Neural progenitor cell (in vitro differentiated cells): Measurements from ENCODE around the gene OLFM3. TPM values are rescaled to one million over a fixed set of nuclear protein-coding genes. Genes with fewer than 3 reads are reported as not detected.

ENCODE experiments used
- DNase-seq: peaks from one replicate; pipeline ENCODE4 v3.0.0-alpha.2; 2016; ENCODE audit warnings: low spot score
- H2AFZ ChIP-seq: fragments of 200-600 bp; sonication (generic); replicated peaks from 2 replicates; pipeline ENCODE4 v1.6.1; 2016; ENCODE audit warnings: antibody characterized with exemption
- H3F3A ChIP-seq: fragments of 200-600 bp; sonication (generic); 2 replicates; pipeline ENCODE4 v1.6.1; 2016; ENCODE audit warnings: antibody characterized with exemption, low read depth
- H3K27ac ChIP-seq: fragments of 200-600 bp; sonication (generic); 2 replicates; pipeline ENCODE4 v1.5.1; 2016; ENCODE audit warnings: mild to moderate bottlenecking
- H3K27me3 ChIP-seq: fragments of 200-600 bp; sonication (generic); 2 replicates; pipeline ENCODE4 v1.6.1; 2016; ENCODE audit warnings: mild to moderate bottlenecking, moderate library complexity
- H3K36me3 ChIP-seq: fragments of 200-600 bp; sonication (generic); 2 replicates; pipeline ENCODE4 v1.5.1; 2016
- H3K4me1 ChIP-seq: fragments of 200-600 bp; sonication (generic); 2 replicates; pipeline ENCODE4 v1.6.1; 2016; ENCODE audit warnings: mixed run types
- H3K4me2 ChIP-seq: fragments of 200-600 bp; sonication (generic); 2 replicates; pipeline ENCODE4 v1.6.1; 2016
- H3K4me3 ChIP-seq: fragments of 200-600 bp; sonication (generic); 2 replicates; pipeline ENCODE4 v1.5.1; 2016
- H3K79me2 ChIP-seq: fragments of 200-600 bp; sonication (generic); 2 replicates; pipeline ENCODE4 v1.6.1; 2016; ENCODE audit warnings: low read depth
- H3K9ac ChIP-seq: fragments of 200-600 bp; sonication (generic); 2 replicates; pipeline ENCODE4 v1.6.1; 2016
- H3K9me3 ChIP-seq: fragments of 200-600 bp; sonication (generic); 2 replicates; pipeline ENCODE4 v1.5.1; 2016; ENCODE audit warnings: low read depth
- H4K20me1 ChIP-seq: fragments of 200-600 bp; sonication (generic); 2 replicates; pipeline ENCODE4 v1.6.1; 2016; ENCODE audit warnings: low read depth
- H3K27ac Mint-ChIP-seq: 3 replicates; pipeline ENCODE4 v1.8.0; 2021; ENCODE audit warnings: mixed read lengths
- H3K27me3 Mint-ChIP-seq: 2 replicates; pipeline ENCODE4 v1.8.0; 2022; ENCODE audit warnings: low read depth, mild to moderate bottlenecking, inconsistent platforms, moderate library complexity, mixed read lengths; ENCODE audit not compliant: insufficient read depth
- H3K36me3 Mint-ChIP-seq: 3 replicates; pipeline ENCODE4 v1.8.0; 2021; ENCODE audit warnings: mixed read lengths
- H3K4me1 Mint-ChIP-seq: 3 replicates; pipeline ENCODE4 v1.8.0; 2021; ENCODE audit warnings: mixed read lengths
- H3K4me3 Mint-ChIP-seq: 3 replicates; pipeline ENCODE4 v1.8.0; 2021; ENCODE audit warnings: mild to moderate bottlenecking, moderate library complexity, mixed read lengths
- H3K9me3 Mint-ChIP-seq: 3 replicates; pipeline ENCODE4 v1.8.0; 2020; ENCODE audit warnings: mixed read lengths
- EZH2 ChIP-seq: fragments of 200-600 bp; sonication (generic); IDR thresholded peaks from 2 replicates; pipeline ENCODE4 v1.6.1; 2017; ENCODE audit warnings: antibody characterized with exemption, mild to moderate bottlenecking, moderate library complexity
- EZH2phosphoT487 ChIP-seq: fragments of 200-600 bp; sonication (generic); IDR thresholded peaks from 2 replicates; pipeline ENCODE4 v1.6.1; 2017; ENCODE audit warnings: antibody characterized with exemption
- small RNA-seq: library from RNA; depleted of rRNA; stranded (forward); fragments of <200 nt; gene quantifications from one replicate; pipeline ENCODE3, GENCODE V24; 2015
- total RNA-seq: library from RNA; depleted of rRNA; stranded (reverse); fragments of >200 nt; gene quantifications from 2 replicates; pipeline ENCODE4 v1.2.3, GENCODE V29; 2015; ENCODE audit warnings: low replicate concordance
- TF ChIP-seq, protein P1 (sequence below): fragments of 200-600 bp; sonication (generic); IDR thresholded peaks from 2 replicates; pipeline ENCODE4 v1.5.1; 2017; ENCODE audit warnings: antibody characterized with exemption, mild to moderate bottlenecking

Gene OLFM3
- total RNA-seq, 1 donor from 2014 or later, result 4.4 TPM

DNA sequence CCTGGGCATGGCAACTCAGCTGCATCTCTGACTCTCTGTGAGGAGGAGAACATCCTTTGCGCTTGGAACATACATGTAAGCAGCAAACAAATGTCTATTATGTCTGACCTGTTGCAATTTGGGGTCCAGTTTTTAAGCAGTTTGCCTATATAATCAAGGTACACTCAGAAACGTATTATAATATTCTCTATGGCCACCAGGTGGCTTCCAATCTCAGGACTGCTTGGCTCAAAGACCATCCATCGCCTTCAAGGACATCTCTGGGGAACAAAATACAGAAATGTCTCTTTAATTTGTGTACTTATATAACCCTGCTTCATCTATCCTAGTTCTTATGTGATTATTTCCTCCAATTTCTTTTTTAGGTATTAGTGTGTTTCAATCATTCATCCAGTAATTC is 227.2 kb downstream of the OLFM3 start:
- peak; percentile 51 for DNase-seq
- Mint-ChIP-seq H3K27ac (no peak overlapping the region), H3K36me3 (no peaks in the 10 kb centered on the region), H3K4me1 (no peaks in the 10 kb centered on the region), H3K27me3 (no peaks in the 10 kb centered on the region), H3K4me3 (no peak overlapping the region), H3K9me3 (no peaks in the 10 kb centered on the region)
- Histone ChIP-seq H3K4me1 (no peaks in the 10 kb centered on the region), H3F3A (no peaks in the 10 kb centered on the region), H3K9me3 (no peaks in the 10 kb centered on the region), H2AFZ (peak overlapping the region; percentile 5), H3K9ac (no peak overlapping the region), H3K36me3 (no peaks in the 10 kb centered on the region), H3K4me3 (no peak overlapping the region), H4K20me1 (no peaks in the 10 kb centered on the region), H3K27ac (no peak overlapping the region), H3K79me2 (no peaks in the 10 kb centered on the region), H3K27me3 (no peaks in the 10 kb centered on the region), H3K4me2 (no peak overlapping the region)
- TF ChIP-seq, protein P1, sequence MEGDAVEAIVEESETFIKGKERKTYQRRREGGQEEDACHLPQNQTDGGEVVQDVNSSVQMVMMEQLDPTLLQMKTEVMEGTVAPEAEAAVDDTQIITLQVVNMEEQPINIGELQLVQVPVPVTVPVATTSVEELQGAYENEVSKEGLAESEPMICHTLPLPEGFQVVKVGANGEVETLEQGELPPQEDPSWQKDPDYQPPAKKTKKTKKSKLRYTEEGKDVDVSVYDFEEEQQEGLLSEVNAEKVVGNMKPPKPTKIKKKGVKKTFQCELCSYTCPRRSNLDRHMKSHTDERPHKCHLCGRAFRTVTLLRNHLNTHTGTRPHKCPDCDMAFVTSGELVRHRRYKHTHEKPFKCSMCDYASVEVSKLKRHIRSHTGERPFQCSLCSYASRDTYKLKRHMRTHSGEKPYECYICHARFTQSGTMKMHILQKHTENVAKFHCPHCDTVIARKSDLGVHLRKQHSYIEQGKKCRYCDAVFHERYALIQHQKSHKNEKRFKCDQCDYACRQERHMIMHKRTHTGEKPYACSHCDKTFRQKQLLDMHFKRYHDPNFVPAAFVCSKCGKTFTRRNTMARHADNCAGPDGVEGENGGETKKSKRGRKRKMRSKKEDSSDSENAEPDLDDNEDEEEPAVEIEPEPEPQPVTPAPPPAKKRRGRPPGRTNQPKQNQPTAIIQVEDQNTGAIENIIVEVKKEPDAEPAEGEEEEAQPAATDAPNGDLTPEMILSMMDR, result peak; percentile 56
- TF ChIP-seq EZH2phosphoT487, result no peak

DNA sequence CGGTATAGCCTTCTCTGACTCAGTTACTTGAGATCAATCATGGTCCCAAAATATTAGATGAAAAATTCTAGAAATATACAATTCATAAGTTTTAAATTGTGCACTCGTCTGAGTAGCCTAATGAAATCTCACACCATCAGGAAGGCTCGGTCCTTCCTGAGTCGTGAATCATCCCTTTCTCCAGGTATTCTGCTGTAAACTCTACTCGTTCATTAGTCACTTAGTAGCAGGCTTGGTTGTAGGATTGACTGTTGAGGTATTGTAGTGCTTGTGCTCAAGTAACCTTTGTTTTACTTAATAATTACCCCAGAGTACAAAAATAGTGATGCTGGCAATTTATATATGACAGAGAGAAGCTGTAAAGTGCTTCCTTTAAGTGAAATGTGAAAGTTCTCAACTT is 238.7 kb downstream of the OLFM3 start:
- TF ChIP-seq EZH2phosphoT487 (no peak), EZH2 (no peak)
- TF ChIP-seq, protein P1, result no peak
- Mint-ChIP-seq H3K27ac (no peak overlapping the region), H3K9me3 (no peaks in the 10 kb centered on the region), H3K4me3 (no peak overlapping the region), H3K36me3 (no peaks in the 10 kb centered on the region), H3K4me1 (no peaks in the 10 kb centered on the region), H3K27me3 (no peaks in the 10 kb centered on the region)
- Histone ChIP-seq H4K20me1 (no peaks in the 10 kb centered on the region), H3K9ac (no peak overlapping the region), H3K36me3 (no peaks in the 10 kb centered on the region), H3K27ac (no peak overlapping the region), H3K4me3 (no peak overlapping the region), H3K9me3 (no peaks in the 10 kb centered on the region), H3K4me1 (no peaks in the 10 kb centered on the region), H3K4me2 (no peak overlapping the region), H3K27me3 (no peaks in the 10 kb centered on the region), H3F3A (no peaks in the 10 kb centered on the region), H2AFZ (peak overlapping the region; percentile 31), H3K79me2 (no peaks in the 10 kb centered on the region)
- no peak for DNase-seq

DNA sequence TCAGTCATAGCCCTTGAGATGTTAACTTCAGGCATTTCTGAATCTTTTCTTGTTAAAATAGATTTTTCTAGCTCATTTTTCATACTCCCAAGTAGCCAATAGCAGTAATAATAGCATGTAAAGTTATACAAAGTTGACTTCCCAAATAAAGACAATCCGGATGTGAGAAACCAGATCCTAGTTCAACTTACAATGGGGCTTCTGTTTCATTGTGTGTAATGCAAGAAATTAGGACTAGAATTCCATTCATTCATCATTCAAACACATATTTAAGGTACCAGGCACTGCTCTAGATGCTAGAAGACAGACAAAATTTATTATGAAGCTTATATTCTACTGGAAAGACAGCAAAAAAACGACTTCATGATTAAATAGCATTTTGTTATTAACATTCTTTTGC is 240.3 kb downstream of the OLFM3 start:
- no peaks in the 10 kb centered on the region for H3K4me1 ChIP-seq
- H3K27me3 Mint-ChIP-seq, result no peaks in the 10 kb centered on the region
- no peaks in the 10 kb centered on the region for H3F3A ChIP-seq
- no peaks in the 10 kb centered on the region for H3K9me3 Mint-ChIP-seq
- no peak overlapping the region for H3K27ac Mint-ChIP-seq
- TF ChIP-seq EZH2phosphoT487, result no peak
- TF ChIP-seq, protein P1, result no peak
- no peak for TF ChIP-seq EZH2
- H2AFZ ChIP-seq, result no peak overlapping the region
- H3K4me3 ChIP-seq, result no peak overlapping the region
- no peaks in the 10 kb centered on the region for H3K36me3 Mint-ChIP-seq
- no peak overlapping the region for H3K4me3 Mint-ChIP-seq
- no peaks in the 10 kb centered on the region for H3K79me2 ChIP-seq
- no peaks in the 10 kb centered on the region for H3K4me1 Mint-ChIP-seq
- H4K20me1 ChIP-seq, result no peaks in the 10 kb centered on the region
- no peak for DNase-seq
- no peak overlapping the region for H3K4me2 ChIP-seq
- no peaks in the 10 kb centered on the region for H3K9me3 ChIP-seq
- H3K27ac ChIP-seq, result no peak overlapping the region
- H3K36me3 ChIP-seq, result no peaks in the 10 kb centered on the region
- H3K27me3 ChIP-seq, result no peaks in the 10 kb centered on the region
- no peak overlapping the region for H3K9ac ChIP-seq

Small RNA genes within 50 kb of the gene (small RNA-seq; reads per million reads assigned to genes)
- gene RNU6-352P, result not detected
